K562 (cell line): ENCODE results near the gene FLT1. TPM values are rescaled to one million over a fixed set of nuclear protein-coding genes. Genes with fewer than 3 reads are reported as not detected.

Experiments
- ATAC-seq: fragments of 200-7000 bp; cut with Tn5 transposase; 3 replicates; pipeline ENCODE4 v1.9.1; 2020; ENCODE audit warnings: moderate library complexity
- BruUV-seq: library from RNA; stranded (reverse); fragments of 400-500 nt; replicated peaks from 2 replicates; lab custom pipeline; 2021; lab: Mats Ljungman, UMichigan
- CTCF ChIA-PET: fragments of 300-600 bp; formaldehyde crosslinking; extraction: SDS; loops from one replicate; lab custom pipeline; 2021; ENCODE audit warnings: low intra/inter-chr PET ratio; lab: Yijun Ruan, JAX
- POLR2A ChIA-PET: fragments of 300-600, 350-650 bp; sonication (Branson Sonifier 250); formaldehyde crosslinking; extraction: SDS; loops from one replicate; lab custom pipeline; 2021; ENCODE audit warnings: antibody characterized with exemption, inconsistent platforms; lab: Yijun Ruan, JAX
- DNase-seq, 4 experiments: peaks; one replicate each; pipeline versions ENCODE4 v3.0.0 to v3.0.0-alpha.2; 2011 to 2018; ENCODE audit warnings: low spot score in 3 of 4, mixed read lengths in 3 of 4; ENCODE audit errors: extremely low read depth in 1 of 4
- FAIRE-seq: peaks from 2 replicates; lab custom pipeline; 2011; peaks lifted over from hg19 to GRCh38; lab: Jason Lieb, UNC
- H2AFZ ChIP-seq: 2 replicates; pipeline ENCODE4 v1.6.0; 2011; ENCODE audit warnings: low read depth, low read length, control low read depth, inconsistent platforms
- H3K27ac ChIP-seq: fragments of 200-600 bp; 3 replicates; pipeline ENCODE4 v1.8.0; 2011; ENCODE audit warnings: low read depth, mild to moderate bottlenecking, control low read depth, inconsistent platforms, low read length, moderate library complexity, mixed read lengths; ENCODE audit errors: extremely low read depth
- H3K27me3 ChIP-seq, 2 experiments: fragments of 300-600 bp in 1 of 2; 2 replicates in 1 of 2; 3 replicates in 1 of 2; pipeline versions ENCODE4 v1.6.0 to v1.8.0; 2011; ENCODE audit warnings: inconsistent platforms in 2 of 2, low read length in 2 of 2, mild to moderate bottlenecking in 1 of 2, mixed read lengths in 1 of 2, moderate library complexity in 1 of 2; ENCODE audit not compliant: control insufficient read depth in 2 of 2, insufficient read depth in 2 of 2
- H3K36me3 ChIP-seq: fragments of 300-600 bp; 3 replicates; pipeline ENCODE4 v1.8.0; 2011; ENCODE audit warnings: mild to moderate bottlenecking, low read length, inconsistent platforms; ENCODE audit not compliant: control insufficient read depth, insufficient read depth
- H3K4me1 ChIP-seq, 2 experiments: fragments of 200-600 bp in 1 of 2; replicated peaks in 1 of 2; 2 replicates in 1 of 2; 3 replicates in 1 of 2; pipeline versions ENCODE4 v1.5.1 to v1.8.0; 2011; ENCODE audit warnings: inconsistent platforms in 2 of 2, low read length in 2 of 2, mild to moderate bottlenecking in 1 of 2, mixed read lengths in 1 of 2, moderate library complexity in 1 of 2; ENCODE audit not compliant: control insufficient read depth in 2 of 2, insufficient read depth in 2 of 2
- H3K4me2 ChIP-seq: 2 replicates; pipeline ENCODE4 v1.6.1; 2011; ENCODE audit warnings: low read length, control low read depth, inconsistent platforms, mixed read lengths; ENCODE audit not compliant: insufficient read depth
- H3K4me3 ChIP-seq: fragments of 200-600 bp; sonication (generic), shearing (Covaris generic); 2 replicates; pipeline ENCODE4 v1.5.1; 2016; ENCODE audit warnings: control low read depth, inconsistent platforms
- H3K79me2 ChIP-seq: fragments of 200-600 bp; 3 replicates; pipeline ENCODE4 v1.8.0; 2011; ENCODE audit warnings: low read length, inconsistent platforms; ENCODE audit not compliant: control insufficient read depth, insufficient read depth
- H3K9ac ChIP-seq, 2 experiments: 2 replicates each; pipeline versions ENCODE4 v1.6.0 to v1.6.1; 2011; ENCODE audit warnings: low read depth in 2 of 2, low read length in 2 of 2, control low read depth in 1 of 2, inconsistent platforms in 1 of 2, mild to moderate bottlenecking in 1 of 2, mixed read lengths in 1 of 2; ENCODE audit not compliant: insufficient read depth in 1 of 2
- H3K9me1 ChIP-seq: one replicate; pipeline ENCODE4 v1.6.0; 2011; ENCODE audit warnings: inconsistent platforms, mild to moderate bottlenecking, low read length, moderate library complexity; ENCODE audit not compliant: control insufficient read depth, insufficient read depth
- H3K9me3 ChIP-seq: replicated peaks from 2 replicates; pipeline ENCODE4 v1.5.1; 2011; ENCODE audit warnings: low read depth, low read length, inconsistent platforms; ENCODE audit not compliant: control insufficient read depth, insufficient read depth
- H4K20me1 ChIP-seq: replicated peaks from 2 replicates; pipeline ENCODE4 v1.6.1; 2011; ENCODE audit warnings: low read length, inconsistent platforms, mixed read lengths; ENCODE audit not compliant: control insufficient read depth, insufficient read depth
- ARID2 ChIP-seq: fragments of 450-650 bp; IDR thresholded peaks from 2 replicates; pipeline ENCODE4 v1.6.1; 2017; ENCODE audit warnings: antibody characterized with exemption, mild to moderate bottlenecking
- CBFB ChIP-seq: sonication (generic); formaldehyde crosslinking; IDR thresholded peaks from 2 replicates; pipeline ENCODE4 v1.4.0; 2020; ENCODE audit warnings: mild to moderate bottlenecking, missing genetic modification reagents
- JUND ChIP-seq, 2 experiments: IDR thresholded peaks; 2 replicates in 1 of 2; 3 replicates in 1 of 2; pipeline ENCODE4 v1.6.1; 2011; ENCODE audit warnings: borderline replicate concordance in 2 of 2, low read depth in 2 of 2, low read length in 2 of 2, improper control_type of control experiment in 1 of 2, missing biosample characterization in 1 of 2, missing genetic modification characterization in 1 of 2, missing genetic modification reagents in 1 of 2
- SOX6 ChIP-seq: fragments of 450-650 bp; IDR thresholded peaks from 2 replicates; pipeline ENCODE4 v1.6.1; 2014; ENCODE audit warnings: mild to moderate bottlenecking
- TOE1 ChIP-seq, 2 experiments: fragments of 450-650 bp in 1 of 2; sonication (generic) in 1 of 2; formaldehyde crosslinking in 1 of 2; IDR thresholded peaks; 2 replicates each; pipeline versions ENCODE4 v1.7.1 to v1.8.0; 2016 to 2022; ENCODE audit warnings: borderline replicate concordance in 2 of 2, mild to moderate bottlenecking in 2 of 2, antibody characterized with exemption in 1 of 2, inconsistent platforms in 1 of 2, low read depth in 1 of 2, missing genetic modification reagents in 1 of 2, moderate library complexity in 1 of 2
- ZNF134 ChIP-seq: fragments of 250-450 bp; sonication (Bioruptor Pico); conservative IDR thresholded peaks from 2 replicates; pipeline ENCODE4 v1.4.0; 2020
- ZNF165 ChIP-seq: fragments of 250-450 bp; sonication (Bioruptor Pico); IDR thresholded peaks from 2 replicates; pipeline ENCODE4 v1.4.0; 2020; ENCODE audit warnings: borderline replicate concordance
- ZNF384 ChIP-seq: IDR thresholded peaks from 2 replicates; pipeline ENCODE4 v1.6.1; 2012; ENCODE audit warnings: low read depth, low read length, improper control_type of control experiment
- ZNF398 ChIP-seq: fragments of 250-450 bp; sonication (Bioruptor Pico); IDR thresholded peaks from 2 replicates; pipeline ENCODE4 v1.8.0; 2021; ENCODE audit warnings: moderate library complexity, mild to moderate bottlenecking, inconsistent platforms
- ZNF57 ChIP-seq: fragments of 450-650 bp; formaldehyde crosslinking; IDR thresholded peaks from 2 replicates; pipeline ENCODE4 v1.4.0; 2020; ENCODE audit warnings: mild to moderate bottlenecking, moderate library complexity
- ZNF589 ChIP-seq: fragments of 200-800 bp; sonication (Bioruptor generic); IDR thresholded peaks from 2 replicates; pipeline ENCODE4 v1.6.1; 2016; ENCODE audit warnings: low read depth, missing genetic modification characterization, missing compliant biosample characterization
- WGBS: fragments of 100-300 bp; shearing (Covaris generic); methylation state at CpG from one replicate; pipeline ENCODE4 v1.1.6; 2016; ENCODE audit warnings: low coverage, mixed read lengths; ENCODE audit not compliant: insufficient coverage; ENCODE audit errors: missing lambda C conversion rate; 5-methylcytosine and 5-hydroxymethylcytosine counted together
- in situ Hi-C: fragments of 300-500 bp; cut with MboI; formaldehyde crosslinking; loops from 4 replicates; pipeline ENCODE4 v1.15.0; 2018; ENCODE audit warnings: inconsistent platforms, mixed read lengths
- intact Hi-C: fragments of 100-400 bp; cut with micrococcal nuclease; formaldehyde crosslinking; loops from 2 replicates; pipeline ENCODE4 v1.14.2; 2022
- polyA plus RNA-seq, 8 experiments: library from polyadenylated mRNA; depleted of rRNA in 4 of 8; stranded (reverse) in 5 of 8; unstranded in 3 of 8; fragments of >200 nt; fragmentation: Nextera tagmentation in 2 of 8; fragmentation: Illumina TruSeq in 1 of 8; extraction: Ambion mirVana in 2 of 8; extraction: Trizol in 1 of 8; gene quantifications; 2 replicates each; pipeline versions ENCODE4 v1.2.1 to v1.2.3, GENCODE V29; 2011 to 2014; ENCODE audit warnings: inconsistent platforms in 1 of 8, missing spikeins in 1 of 8
- total RNA-seq, 7 experiments: library from RNA; depleted of rRNA in 6 of 7; stranded (reverse); fragments of >200 nt in 6 of 7; fragmentation: Illumina TruSeq in 2 of 7; extraction: Trizol in 2 of 7; gene quantifications; 2 replicates each; pipeline versions ENCODE4 v1.2.1 to v1.2.3, GENCODE V29; 2011 to 2021; ENCODE audit warnings: low replicate concordance in 1 of 7

Gene FLT1
- total and polyA plus RNA-seq, 9 of the 15 experiments (the other 6 are each of a cell fraction or from before 2014, with no cell fraction given): 0.01 to 2.0 (median 0.22) TPM

DNA sequence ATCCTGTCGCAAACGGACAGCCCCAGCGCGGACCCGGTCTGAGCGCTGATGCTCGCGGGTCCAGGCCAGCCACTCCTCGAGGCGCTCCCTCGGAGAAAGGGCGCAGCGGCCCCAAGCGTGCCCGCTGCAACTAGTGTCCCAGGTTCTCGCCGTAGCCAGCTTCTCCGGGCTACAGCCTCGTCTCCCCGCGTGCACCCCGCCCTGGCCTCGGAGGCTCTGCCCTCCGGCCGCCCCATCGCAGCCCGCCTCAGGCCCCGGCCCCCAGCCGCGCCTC lies 487 bp downstream of the FLT1 start (continued):
- TF ChIP-seq CBFB: no peak
- no peak for TF ChIP-seq ZNF134

DNA sequence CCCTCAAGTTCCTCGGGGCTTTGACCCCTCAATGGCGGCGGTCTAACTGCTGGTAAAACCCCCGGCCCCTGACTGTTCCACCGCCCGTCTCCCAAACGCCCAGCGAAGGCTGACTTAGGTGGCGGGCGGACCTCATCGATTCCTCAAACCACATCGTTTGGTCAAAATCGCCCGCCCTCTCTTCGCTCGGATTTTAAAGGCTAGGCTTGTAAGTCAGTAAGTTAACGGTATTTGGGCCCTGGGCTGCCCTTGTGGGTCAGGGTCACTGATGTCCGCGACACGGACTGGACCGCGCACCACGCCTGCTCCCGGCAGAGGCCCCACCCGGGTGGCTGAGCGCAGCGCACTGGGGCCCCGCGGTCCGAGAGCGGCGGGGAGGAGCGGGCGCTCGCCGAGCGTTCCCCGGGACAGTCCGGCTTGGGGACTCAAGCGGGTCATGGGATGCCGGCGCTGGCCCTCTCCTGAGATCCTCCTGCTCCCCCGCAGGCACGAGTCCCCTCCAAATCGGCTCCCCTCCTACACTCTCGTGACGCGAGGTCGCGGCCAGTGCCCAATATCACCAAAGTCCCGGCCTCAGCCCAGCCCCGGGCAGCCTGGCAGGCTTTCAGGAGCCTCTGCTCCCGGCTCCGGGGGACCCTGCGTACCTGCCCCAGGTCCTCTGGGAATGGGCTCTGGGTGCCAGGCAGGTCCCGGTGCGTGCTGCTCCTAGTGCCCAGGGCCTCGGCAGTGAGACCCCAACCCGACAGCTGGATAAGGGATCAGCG lies 1.0 kb downstream of the FLT1 start:
- no peaks in the 10 kb centered on the region for H3K36me3 ChIP-seq
- H3K79me2 ChIP-seq: no peaks in the 10 kb centered on the region
- FAIRE-seq (no peak), ATAC-seq (no peak), DNase-seq (no peak)
- H2AFZ ChIP-seq: no peak overlapping the region
- CTCF ChIA-PET: no interaction called here
- no peak overlapping the region for H3K4me2 ChIP-seq
- no TSS peak for BruUV-seq
- no peak overlapping the region for H3K4me3 ChIP-seq
- intact Hi-C loops (no loop called here), in situ Hi-C loops (no loop called here)
- no peak for TF ChIP-seq SOX6
- no peak for TF ChIP-seq ZNF589 (CRISPR knock-in tag)
- TF ChIP-seq ZNF398 (CRISPR knock-in tag): no peak
- TF ChIP-seq ZNF384: no peak
- TF ChIP-seq ZNF165 (CRISPR knock-in tag): no peak
- no peak for TF ChIP-seq TOE1 (IDR thresholded peaks at IDR 0.05; ENCODE audit: borderline replicate concordance)
- TF ChIP-seq TOE1 (CRISPR knock-in tag; IDR thresholded peaks at IDR 0.05; ENCODE audit: borderline replicate concordance, low read depth): no peak
- no peak for TF ChIP-seq ARID2
- no peak for TF ChIP-seq ZNF57
- TF ChIP-seq JUND (IDR thresholded peaks at IDR 0.05; ENCODE audit: borderline replicate concordance, low read depth, low read length): no peak
- no peak for TF ChIP-seq JUND (tag; IDR thresholded peaks at IDR 0.05; ENCODE audit: borderline replicate concordance, low read depth, low read length)
- H3K27me3 ChIP-seq: peaks cover 13 to 33% of the 10 kb centered on the region in 2 experiments
- H3K4me1 ChIP-seq: peaks cover 6 to 21% of the 10 kb centered on the region in 2 experiments; a peak in 4 of 5 replicates
- H3K9me3 ChIP-seq: no peaks in the 10 kb centered on the region
- no peaks in the 10 kb centered on the region for H3K9me1 ChIP-seq
- H4K20me1 ChIP-seq: no peaks in the 10 kb centered on the region
- no peak overlapping the region for H3K27ac ChIP-seq
- H3K9ac ChIP-seq: no peak overlapping the region
- POLR2A ChIA-PET: no interaction called here
- 34% methylated on average over 22 of the region's 60 CpGs for WGBS
